PC-9 (cell line): ENCODE measurements around the gene GALM. TPM values are rescaled to one million over a fixed set of nuclear protein-coding genes. Genes with fewer than 3 reads are reported as not detected.

Experiments used
- BruUV-seq: library from RNA; stranded (reverse); fragments of 400-500 nt; replicated peaks from 2 replicates; lab custom pipeline; 2021; lab: Mats Ljungman, UMichigan
- CTCF ChIA-PET: fragments of 300-600 bp; sonication (Branson Sonifier 250); formaldehyde crosslinking; loops from one replicate; lab custom pipeline; 2022; ENCODE audit warnings: antibody characterized with exemption; lab: Charles Lee
- POLR2A ChIA-PET: fragments of 300-600 bp; sonication (Branson Sonifier 250); formaldehyde crosslinking; loops from one replicate; lab custom pipeline; 2022; ENCODE audit warnings: antibody characterized with exemption; ENCODE audit not compliant: unreplicated experiment; lab: Charles Lee
- DNase-seq, 2 experiments: peaks; one replicate each; pipeline versions ENCODE4 v3.0.0 to v3.0.0-alpha.2; 2015 to 2022; ENCODE audit warnings: mixed read lengths in 1 of 2
- H2AFZ ChIP-seq: fragments of 200-600 bp; sonication (generic); 2 replicates; pipeline ENCODE4 v1.8.1; 2017; ENCODE audit warnings: antibody characterized with exemption
- H3F3A ChIP-seq: fragments of 200-600 bp; sonication (generic); 2 replicates; pipeline ENCODE4 v1.8.1; 2017; ENCODE audit warnings: antibody characterized with exemption, mild to moderate bottlenecking, low read depth; ENCODE audit not compliant: insufficient read depth
- H3K27ac ChIP-seq: fragments of 200-600 bp; sonication (generic); 2 replicates; pipeline ENCODE4 v1.6.1; 2016; ENCODE audit warnings: mixed run types
- H3K27me3 ChIP-seq: fragments of 200-600 bp; sonication (generic); 2 replicates; pipeline ENCODE4 v1.6.1; 2016; ENCODE audit warnings: low read depth, mixed run types; ENCODE audit not compliant: insufficient read depth
- H3K36me3 ChIP-seq: fragments of 200-600 bp; sonication (generic); 2 replicates; pipeline ENCODE4 v1.6.1; 2016; ENCODE audit warnings: low read depth, mixed run types
- H3K4me1 ChIP-seq: fragments of 200-600 bp; sonication (generic); replicated peaks from 2 replicates; pipeline ENCODE4 v1.6.1; 2016; ENCODE audit warnings: mixed run types; ENCODE audit not compliant: insufficient read depth
- H3K4me2 ChIP-seq: fragments of 200-600 bp; sonication (generic); 2 replicates; pipeline ENCODE4 v1.6.1; 2017; ENCODE audit warnings: mixed run types
- H3K4me3 ChIP-seq: fragments of 200-600 bp; sonication (generic); 2 replicates; pipeline ENCODE4 v1.6.1; 2016; ENCODE audit warnings: mixed run types
- H3K79me2 ChIP-seq: fragments of 200-600 bp; sonication (generic); 2 replicates; pipeline ENCODE4 v1.6.1; 2017; ENCODE audit warnings: low read depth, mixed run types
- H3K9me2 ChIP-seq: fragments of 200-600 bp; sonication (generic); 2 replicates; pipeline ENCODE4 v1.8.1; 2017; ENCODE audit warnings: mild to moderate bottlenecking; ENCODE audit not compliant: insufficient read depth
- H3K9me3 ChIP-seq: fragments of 200-600 bp; sonication (generic); 2 replicates; pipeline ENCODE4 v1.8.1; 2016; ENCODE audit warnings: low read depth; ENCODE audit not compliant: insufficient read depth
- H4K20me1 ChIP-seq: fragments of 200-600 bp; sonication (generic); 2 replicates; pipeline ENCODE4 v1.8.1; 2017; ENCODE audit not compliant: insufficient read depth
- CTCF ChIP-seq: fragments of 200-600 bp; sonication (generic); conservative IDR thresholded peaks from 2 replicates; pipeline ENCODE4 v1.6.1; 2017; ENCODE audit warnings: mixed run types, antibody characterized with exemption, mild to moderate bottlenecking, moderate library complexity
- EZH2 ChIP-seq: fragments of 200-600 bp; sonication (generic); IDR thresholded peaks from 2 replicates; pipeline ENCODE4 v1.8.0; 2017; ENCODE audit warnings: antibody characterized with exemption, low read depth
- intact Hi-C: fragments of 100-400 bp; cut with micrococcal nuclease; formaldehyde crosslinking; loops from one replicate; pipeline ENCODE4 v1.10.0; 2022; ENCODE audit not compliant: unreplicated experiment
- total RNA-seq: library from RNA; stranded (reverse); gene quantifications from 2 replicates; pipeline ENCODE4 v1.2.3, GENCODE V29; 2021

GALM gene
- total RNA-seq, 1 experiment from 2014 or later, result 27.7 TPM

- no TSS peak for BruUV-seq
- no peak overlapping the region for H3K4me2 ChIP-seq
These were observed 34.3 kb downstream of the GALM start for GRCh38 chr2:38700113-38700785.

GRCh38 chr2:38700881-38701458, 35.1 kb downstream of the GALM start:
- DNase-seq, result no peak
- H2AFZ ChIP-seq, result no peak overlapping the region
- 0 out of 2 replicates have a peak overlapping the region, but pooled peaks have one; percentile 10 for H3K4me2 ChIP-seq
- H3F3A ChIP-seq, result no peaks in the 10 kb centered on the region; the same call in 1 of the 2 replicates
- no peaks in the 10 kb centered on the region for H3K9me2 ChIP-seq
- no peak overlapping the region for H3K4me3 ChIP-seq
- H3K27me3 ChIP-seq, result no peaks in the 10 kb centered on the region
- BruUV-seq, result no TSS peak
- POLR2A ChIA-PET, result no interaction called here
- H4K20me1 ChIP-seq, result no peaks in the 10 kb centered on the region
- CTCF ChIA-PET, result interaction anchor here (0.6 kb wide), 1 partner anchor 476 kb away, joined by 3 read pairs; no protein-coding TSS in a partner anchor
- H3K9me3 ChIP-seq, result no peaks in the 10 kb centered on the region
- H3K4me1 ChIP-seq, result peaks cover 20% of the 10 kb centered on the region
- no peaks in the 10 kb centered on the region for H3K36me3 ChIP-seq
- H3K79me2 ChIP-seq, result no peaks in the 10 kb centered on the region
- TF ChIP-seq EZH2, result no peak
- TF ChIP-seq CTCF, result no peak
- peak overlapping the region; percentile 10; the same call in 1 of the 2 replicates for H3K27ac ChIP-seq
- intact Hi-C loops, result no loop called here

More at GRCh38 chr2:38700113-38700785, 34.3 kb downstream of the GALM start:
- intact Hi-C loops, result no loop called here
- Histone ChIP-seq H4K20me1 (no peaks in the 10 kb centered on the region), H3K36me3 (no peaks in the 10 kb centered on the region), H3K9me2 (no peaks in the 10 kb centered on the region), H3F3A (no peaks in the 10 kb centered on the region; the same call in 1 of the 2 replicates), H3K27ac (no peak overlapping the region), H2AFZ (no peak overlapping the region), H3K4me3 (no peak overlapping the region), H3K27me3 (no peaks in the 10 kb centered on the region), H3K4me1 (peaks cover 20% of the 10 kb centered on the region), H3K9me3 (no peaks in the 10 kb centered on the region), H3K79me2 (no peaks in the 10 kb centered on the region)
- no peak for DNase-seq
- POLR2A ChIA-PET, result no interaction called here
- no peak for TF ChIP-seq EZH2
- no peak for TF ChIP-seq CTCF
- CTCF ChIA-PET, result interaction anchor here (0.6 kb wide), 1 partner anchor 476 kb away, joined by 3 read pairs; no protein-coding TSS in a partner anchor

DNA sequence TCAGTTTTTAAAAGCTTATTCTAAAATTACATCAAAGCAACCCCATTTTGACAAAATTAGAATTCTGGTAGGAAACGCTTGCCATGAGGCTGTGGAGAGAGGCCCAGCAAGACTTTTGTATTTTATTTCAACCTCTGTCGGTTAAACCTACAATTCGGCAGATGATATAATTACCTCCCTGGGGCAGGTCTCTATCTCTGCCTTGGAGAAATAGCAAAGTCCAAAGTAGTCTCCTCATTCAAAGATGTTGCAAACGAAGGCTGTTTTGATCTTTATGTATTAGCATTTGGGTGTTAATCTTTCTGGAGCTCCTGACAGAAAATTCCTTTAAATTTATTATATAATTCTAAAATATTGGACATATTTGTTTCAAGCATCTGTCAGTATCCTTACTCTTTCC, 35.6 kb downstream of the GALM start:
- H3K4me1 ChIP-seq, result peaks cover 20% of the 10 kb centered on the region
- H3F3A ChIP-seq, result no peaks in the 10 kb centered on the region; the same call in 1 of the 2 replicates
- H3K4me3 ChIP-seq, result no peak overlapping the region
- no peak for DNase-seq
- TF ChIP-seq EZH2 (no peak), CTCF (no peak)
- CTCF ChIA-PET, result no interaction called here
- no peaks in the 10 kb centered on the region for H3K27me3 ChIP-seq
- intact Hi-C loops, result no loop called here
- no TSS peak for BruUV-seq
- no peaks in the 10 kb centered on the region for H4K20me1 ChIP-seq
- POLR2A ChIA-PET, result no interaction called here
- H2AFZ ChIP-seq, result no peak overlapping the region
- H3K27ac ChIP-seq, result no peak overlapping the region
- H3K9me2 ChIP-seq, result no peaks in the 10 kb centered on the region
- no peaks in the 10 kb centered on the region for H3K9me3 ChIP-seq
- 0 out of 2 replicates have a peak overlapping the region, but pooled peaks have one; percentile 10 for H3K4me2 ChIP-seq
- H3K36me3 ChIP-seq, result no peaks in the 10 kb centered on the region
- H3K79me2 ChIP-seq, result no peaks in the 10 kb centered on the region
